Measurements from ENCODE around the gene FOSL2. TPM values are rescaled to one million over a fixed set of nuclear protein-coding genes. Genes with fewer than 3 reads are reported as not detected.
A peak's percentile ranks its signal among the peaks of the same experiment; 100 is the strongest.

FOSL2 gene
- total RNA-seq, 1 donor from 2014 or later, result 10.4 TPM

DNA sequence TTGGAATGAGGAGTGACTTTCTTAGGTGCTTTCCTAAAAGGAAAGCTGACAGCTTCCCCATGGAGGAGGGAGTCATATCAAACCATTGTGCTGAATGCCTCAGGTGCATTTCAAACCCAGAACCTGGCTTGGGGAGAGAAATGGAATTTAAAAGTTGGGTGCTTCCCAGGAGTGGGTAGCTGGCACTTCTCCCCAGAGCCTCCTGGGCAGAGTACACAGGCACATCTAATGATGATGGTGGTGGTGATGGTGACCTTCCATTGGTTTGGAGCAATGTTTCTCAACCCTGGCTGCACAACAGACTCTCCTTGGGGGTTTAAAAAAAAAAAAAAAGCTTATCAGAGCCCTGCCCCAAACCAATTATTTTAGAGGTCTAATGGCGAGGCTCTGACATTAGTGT, 8.3 kb downstream of the FOSL2 start:
- Histone ChIP-seq H3K4me1 (ENCODE audit: control insufficient read depth in 3 of 3, insufficient read depth in 3 of 3, low read length in 3 of 3) (peaks cover 69 to 87% (median 75%) of the 10 kb centered on the region in 3 donors), H3K9me3 (ENCODE audit: control insufficient read depth in 3 of 3, low read length in 3 of 3) (no peaks in the 10 kb centered on the region), H3K4me3 (ENCODE audit: low read length in 3 of 3) (no peak overlapping the region), H3K27ac (ENCODE audit: low read depth, low read length) (peak overlapping the region; percentile 99), H3K27me3 (ENCODE audit: control insufficient read depth in 3 of 3, insufficient read depth in 3 of 3, low read length in 3 of 3) (no peaks in the 10 kb centered on the region), H3K36me3 (ENCODE audit: control insufficient read depth in 3 of 3, insufficient read depth in 3 of 3, low read length in 3 of 3) (peaks cover 30 to 36% (median 30%) of the 10 kb centered on the region in 3 donors), H3K9ac (ENCODE audit: low read depth in 1 of 3, low read length in 3 of 3) (no peak overlapping the region)

DNA sequence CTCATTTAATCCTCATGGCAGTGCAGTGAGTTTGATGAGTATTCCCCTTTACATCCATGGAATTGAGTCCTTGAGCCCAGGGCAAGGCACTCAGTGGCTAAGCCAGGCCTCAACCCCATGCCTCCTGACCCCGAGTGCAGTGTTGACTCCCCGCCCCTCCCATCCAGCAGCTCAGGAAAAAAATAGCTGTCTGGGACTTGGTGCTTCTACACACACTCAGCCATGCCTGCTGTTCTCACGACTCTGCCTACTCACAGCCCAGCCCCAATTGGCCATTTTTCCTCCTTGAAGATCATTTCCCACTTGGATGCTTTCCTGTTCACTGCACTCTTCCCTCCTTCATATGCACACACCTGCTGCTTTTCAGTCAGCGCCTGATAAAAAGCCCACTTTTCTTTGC, 8.8 kb downstream of the FOSL2 start:
- H3K36me3 ChIP-seq (ENCODE audit: control insufficient read depth in 3 of 3, insufficient read depth in 3 of 3, low read length in 3 of 3), result peaks cover 33 to 39% (median 34%) of the 10 kb centered on the region in 3 donors
- no peak overlapping the region for H3K4me3 ChIP-seq (ENCODE audit: low read length in 3 of 3)
- peaks cover 64 to 84% (median 72%) of the 10 kb centered on the region in 3 donors for H3K4me1 ChIP-seq (ENCODE audit: control insufficient read depth in 3 of 3, insufficient read depth in 3 of 3, low read length in 3 of 3)
- no peaks in the 10 kb centered on the region for H3K27me3 ChIP-seq (ENCODE audit: control insufficient read depth in 3 of 3, insufficient read depth in 3 of 3, low read length in 3 of 3)
- no peak overlapping the region for H3K27ac ChIP-seq (ENCODE audit: low read depth, low read length)
- H3K9me3 ChIP-seq (ENCODE audit: control insufficient read depth in 3 of 3, low read length in 3 of 3), result no peaks in the 10 kb centered on the region
- H3K9ac ChIP-seq (ENCODE audit: low read depth in 1 of 3, low read length in 3 of 3), result no peak overlapping the region

DNA sequence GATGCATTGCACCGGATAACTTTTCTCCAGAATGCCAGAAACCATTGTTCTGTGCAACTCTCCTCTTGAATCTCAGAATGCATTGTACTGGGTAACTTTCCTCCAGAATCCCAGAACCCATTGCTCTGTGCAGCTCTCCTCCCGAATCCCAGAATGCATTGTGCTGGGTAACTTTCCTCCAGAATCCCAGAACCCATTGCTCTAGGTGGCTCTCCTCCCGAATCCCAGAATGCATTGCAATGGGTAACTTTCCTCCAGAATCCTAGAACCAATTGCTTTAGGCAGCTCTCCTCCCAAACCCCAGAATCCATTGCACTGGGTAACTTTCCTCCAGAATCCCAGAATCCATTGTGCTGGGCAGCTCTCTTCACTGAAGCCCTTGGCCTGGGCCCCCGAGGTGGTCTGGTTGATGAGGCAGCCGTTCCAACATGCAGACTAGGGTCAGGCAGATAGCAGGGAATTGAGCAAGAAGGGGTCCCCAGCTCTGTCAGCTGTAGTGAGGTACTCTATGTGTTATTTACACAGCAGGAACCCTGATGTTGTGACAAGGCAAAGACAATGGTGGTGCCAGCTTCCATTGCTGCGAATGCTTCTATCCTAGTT, 9.4 kb downstream of the FOSL2 start:
- Histone ChIP-seq H3K9ac (ENCODE audit: low read depth in 1 of 3, low read length in 3 of 3) (peak overlapping the region in 1 of 3 donors; percentile 28), H3K36me3 (ENCODE audit: control insufficient read depth in 3 of 3, insufficient read depth in 3 of 3, low read length in 3 of 3) (peaks cover 39 to 45% (median 40%) of the 10 kb centered on the region in 3 donors), H3K27ac (ENCODE audit: low read depth, low read length) (no peak overlapping the region), H3K9me3 (ENCODE audit: control insufficient read depth in 3 of 3, low read length in 3 of 3) (no peaks in the 10 kb centered on the region), H3K27me3 (ENCODE audit: control insufficient read depth in 3 of 3, insufficient read depth in 3 of 3, low read length in 3 of 3) (no peaks in the 10 kb centered on the region), H3K4me1 (ENCODE audit: control insufficient read depth in 3 of 3, insufficient read depth in 3 of 3, low read length in 3 of 3) (peaks cover 68 to 91% (median 77%) of the 10 kb centered on the region in 3 donors), H3K4me3 (ENCODE audit: low read length in 3 of 3) (no peak overlapping the region)

DNA sequence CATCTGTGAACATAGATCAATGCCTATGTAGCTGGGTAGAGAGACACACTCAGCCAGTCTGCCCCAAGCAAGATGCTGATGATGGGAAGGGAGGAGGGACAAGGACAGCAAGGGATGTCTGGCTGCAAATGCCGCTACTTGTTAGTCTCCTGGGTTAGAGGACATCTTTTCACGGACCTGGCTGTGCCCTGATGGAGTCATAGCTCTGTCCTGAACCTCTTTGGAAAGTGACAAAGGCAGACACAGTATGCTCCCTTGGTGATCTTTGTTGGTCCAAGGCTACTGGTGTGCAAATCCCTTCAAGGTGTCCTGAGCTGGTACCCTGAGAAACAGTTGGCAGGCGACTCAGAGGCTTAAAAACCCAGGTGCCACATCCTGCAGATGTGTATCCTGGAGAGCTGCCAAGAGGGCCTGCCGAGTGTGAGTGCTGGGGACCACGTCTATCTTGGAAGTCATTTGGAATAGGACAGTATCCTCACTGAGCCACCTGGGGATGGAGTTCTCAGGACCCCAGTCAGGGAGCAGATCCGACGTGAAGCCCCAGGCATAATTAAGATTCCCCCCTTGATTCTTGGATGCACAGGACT, 10.8 kb downstream of the FOSL2 start:
- no peak overlapping the region for H3K4me3 ChIP-seq (ENCODE audit: low read length in 3 of 3)
- peaks cover 53 to 59% (median 54%) of the 10 kb centered on the region in 3 donors for H3K36me3 ChIP-seq (ENCODE audit: control insufficient read depth in 3 of 3, insufficient read depth in 3 of 3, low read length in 3 of 3)
- H3K4me1 ChIP-seq (ENCODE audit: control insufficient read depth in 3 of 3, insufficient read depth in 3 of 3, low read length in 3 of 3), result peaks cover 62 to 83% (median 68%) of the 10 kb centered on the region in 3 donors
- peak overlapping the region in 1 of 3 donors; percentile 40 for H3K9ac ChIP-seq (ENCODE audit: low read depth in 1 of 3, low read length in 3 of 3)
- no peaks in the 10 kb centered on the region for H3K9me3 ChIP-seq (ENCODE audit: control insufficient read depth in 3 of 3, low read length in 3 of 3)
- H3K27me3 ChIP-seq (ENCODE audit: control insufficient read depth in 3 of 3, insufficient read depth in 3 of 3, low read length in 3 of 3), result no peaks in the 10 kb centered on the region
- no peak overlapping the region for H3K27ac ChIP-seq (ENCODE audit: low read depth, low read length)

DNA sequence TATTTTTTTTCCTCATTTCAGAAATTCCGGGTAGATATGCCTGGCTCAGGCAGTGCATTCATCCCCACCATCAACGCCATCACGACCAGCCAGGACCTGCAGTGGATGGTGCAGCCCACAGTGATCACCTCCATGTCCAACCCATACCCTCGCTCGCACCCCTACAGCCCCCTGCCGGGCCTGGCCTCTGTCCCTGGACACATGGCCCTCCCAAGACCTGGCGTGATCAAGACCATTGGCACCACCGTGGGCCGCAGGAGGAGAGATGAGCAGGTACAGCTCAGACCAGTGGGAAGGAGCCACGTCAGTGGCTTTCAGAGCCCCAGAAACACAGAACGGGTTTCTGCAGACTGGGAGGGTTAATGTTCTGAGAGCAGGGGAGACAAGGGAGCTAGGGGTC, 11.4 kb downstream of the FOSL2 start:
- peak overlapping the region in 1 of 3 donors; percentile 54 for H3K9ac ChIP-seq (ENCODE audit: low read depth in 1 of 3, low read length in 3 of 3)
- no peaks in the 10 kb centered on the region for H3K9me3 ChIP-seq (ENCODE audit: control insufficient read depth in 3 of 3, low read length in 3 of 3)
- no peaks in the 10 kb centered on the region for H3K27me3 ChIP-seq (ENCODE audit: control insufficient read depth in 3 of 3, insufficient read depth in 3 of 3, low read length in 3 of 3)
- peaks cover 56 to 77% (median 62%) of the 10 kb centered on the region in 3 donors for H3K4me1 ChIP-seq (ENCODE audit: control insufficient read depth in 3 of 3, insufficient read depth in 3 of 3, low read length in 3 of 3)
- H3K36me3 ChIP-seq (ENCODE audit: control insufficient read depth in 3 of 3, insufficient read depth in 3 of 3, low read length in 3 of 3), result peaks cover 60 to 65% (median 61%) of the 10 kb centered on the region in 3 donors
- H3K4me3 ChIP-seq (ENCODE audit: low read length in 3 of 3), result no peak overlapping the region
- H3K27ac ChIP-seq (ENCODE audit: low read depth, low read length), result peak overlapping the region; percentile 13

DNA sequence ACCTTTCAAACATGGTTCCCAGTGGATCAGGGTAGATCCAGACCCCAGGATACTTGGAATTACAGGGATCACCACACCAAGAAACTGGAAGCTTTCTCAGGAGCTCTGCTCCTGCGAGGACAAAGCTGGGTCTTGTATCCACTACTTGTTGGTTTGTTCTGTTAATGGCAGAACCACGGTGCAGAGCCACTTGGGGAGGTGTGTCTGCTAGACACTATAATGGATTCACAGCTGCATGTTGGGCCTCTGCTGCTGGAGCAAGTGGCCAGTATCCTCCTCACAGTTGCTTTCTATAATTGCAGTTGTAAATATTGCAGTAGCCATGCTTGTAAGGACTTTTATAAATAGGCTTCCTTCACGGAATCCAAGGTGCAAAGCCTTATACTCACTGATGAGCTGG, 12.9 kb downstream of the FOSL2 start:
- H3K4me1 ChIP-seq (ENCODE audit: control insufficient read depth in 3 of 3, insufficient read depth in 3 of 3, low read length in 3 of 3), result peaks cover 42 to 62% (median 47%) of the 10 kb centered on the region in 3 donors
- no peaks in the 10 kb centered on the region for H3K9me3 ChIP-seq (ENCODE audit: control insufficient read depth in 3 of 3, low read length in 3 of 3)
- no peak overlapping the region for H3K27ac ChIP-seq (ENCODE audit: low read depth, low read length)
- H3K36me3 ChIP-seq (ENCODE audit: control insufficient read depth in 3 of 3, insufficient read depth in 3 of 3, low read length in 3 of 3), result peaks cover 72 to 77% (median 72%) of the 10 kb centered on the region in 3 donors
- H3K4me3 ChIP-seq (ENCODE audit: low read length in 3 of 3), result no peak overlapping the region
- no peak overlapping the region for H3K9ac ChIP-seq (ENCODE audit: low read depth in 1 of 3, low read length in 3 of 3)
- H3K27me3 ChIP-seq (ENCODE audit: control insufficient read depth in 3 of 3, insufficient read depth in 3 of 3, low read length in 3 of 3), result no peaks in the 10 kb centered on the region

DNA sequence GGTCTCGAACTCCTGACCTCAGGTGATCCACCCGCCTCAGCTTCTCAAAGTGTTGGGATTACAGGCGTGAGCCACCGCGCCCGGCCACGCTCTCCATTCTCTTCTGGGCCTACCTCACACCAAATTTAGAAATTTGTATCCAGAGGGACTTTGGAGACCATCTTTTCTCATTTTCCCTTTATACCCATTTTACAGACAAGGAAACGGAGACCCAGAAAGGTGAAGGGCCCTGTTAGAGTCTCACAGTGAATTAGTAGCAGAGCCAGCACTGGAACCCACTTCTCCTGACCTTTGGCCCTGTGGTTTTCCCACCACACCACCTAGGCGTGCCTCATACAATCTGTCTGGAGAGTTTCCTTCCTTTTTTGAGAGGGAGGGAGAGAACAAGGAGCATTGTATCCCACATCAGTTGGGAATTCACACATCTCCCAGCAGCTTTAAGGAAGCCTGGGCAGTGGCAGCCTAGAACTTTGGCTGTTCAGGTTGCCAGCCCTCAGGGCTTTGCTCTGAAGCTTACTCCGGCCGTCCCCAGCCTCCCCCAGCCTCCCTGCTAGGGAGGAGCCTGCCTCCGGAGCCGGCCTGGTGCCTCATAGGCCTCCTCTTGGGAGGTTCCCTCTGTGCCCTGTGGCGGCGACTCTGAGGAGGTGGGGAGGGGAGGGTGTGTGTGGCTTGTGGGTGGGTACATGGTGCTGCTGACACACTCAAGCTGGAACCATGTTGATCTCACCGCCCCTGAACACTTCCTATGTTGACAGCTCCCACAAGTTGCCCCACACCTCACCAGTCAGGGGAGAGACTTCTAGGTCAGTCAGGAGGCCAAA, 13.8 kb downstream of the FOSL2 start:
- no peaks in the 10 kb centered on the region for H3K9me3 ChIP-seq (ENCODE audit: control insufficient read depth in 3 of 3, low read length in 3 of 3)
- H3K9ac ChIP-seq (ENCODE audit: low read depth in 1 of 3, low read length in 3 of 3), result peak overlapping the region in 1 of 3 donors; percentile 40
- H3K4me3 ChIP-seq (ENCODE audit: low read length in 3 of 3), result no peak overlapping the region
- no peaks in the 10 kb centered on the region for H3K27me3 ChIP-seq (ENCODE audit: control insufficient read depth in 3 of 3, insufficient read depth in 3 of 3, low read length in 3 of 3)
- peaks cover 33 to 53% (median 38%) of the 10 kb centered on the region in 3 donors for H3K4me1 ChIP-seq (ENCODE audit: control insufficient read depth in 3 of 3, insufficient read depth in 3 of 3, low read length in 3 of 3)
- peaks cover 80 to 81% (median 80%) of the 10 kb centered on the region in 3 donors for H3K36me3 ChIP-seq (ENCODE audit: control insufficient read depth in 3 of 3, insufficient read depth in 3 of 3, low read length in 3 of 3)
- peak overlapping the region; percentile 57 for H3K27ac ChIP-seq (ENCODE audit: low read depth, low read length)

DNA sequence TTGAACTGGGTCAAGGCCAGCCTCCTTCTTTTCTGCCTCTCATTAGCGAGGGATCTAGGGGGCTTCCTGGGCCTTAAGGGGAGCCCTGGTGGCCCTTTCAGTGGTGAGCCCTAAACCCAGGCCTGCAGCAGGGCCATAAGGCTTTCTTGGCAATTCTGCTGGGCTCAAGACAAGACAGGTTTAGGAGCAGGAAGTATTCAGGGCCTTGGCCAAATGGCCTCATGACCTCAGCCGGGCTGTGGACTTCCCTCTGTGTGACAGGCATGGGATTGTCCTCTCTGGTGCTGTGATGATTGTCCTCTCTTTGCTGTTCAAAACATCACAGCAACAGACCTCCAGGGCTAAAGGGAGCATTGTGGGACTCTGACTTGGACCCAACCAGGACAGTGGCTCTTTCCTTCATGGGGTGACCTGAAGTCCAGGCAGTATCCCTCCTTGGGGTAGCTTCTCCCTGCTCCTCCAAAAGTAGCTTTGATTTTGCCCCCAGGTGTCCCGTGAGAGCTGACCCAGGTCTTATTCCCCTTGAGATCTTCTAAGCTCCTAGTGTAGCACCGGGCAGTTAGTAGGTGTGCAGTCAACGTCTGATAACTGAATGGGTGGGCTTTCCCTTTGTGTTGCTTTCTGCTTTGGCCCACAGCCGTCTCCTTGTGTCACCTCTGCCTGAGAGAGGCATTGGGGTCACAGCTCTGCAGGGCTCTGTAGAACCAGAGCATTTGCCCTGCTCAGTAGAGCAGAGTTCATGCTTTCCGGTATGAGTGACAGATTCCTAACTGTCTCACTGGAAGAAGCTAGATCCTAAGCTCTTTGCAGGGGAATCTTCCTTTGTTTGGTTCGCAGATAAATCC, 14.7 kb downstream of the FOSL2 start:
- Histone ChIP-seq H3K9me3 (ENCODE audit: control insufficient read depth in 3 of 3, low read length in 3 of 3) (no peaks in the 10 kb centered on the region), H3K4me3 (ENCODE audit: low read length in 3 of 3) (no peak overlapping the region), H3K36me3 (ENCODE audit: control insufficient read depth in 3 of 3, insufficient read depth in 3 of 3, low read length in 3 of 3) (peaks cover 82 to 88% (median 87%) of the 10 kb centered on the region in 3 donors), H3K27me3 (ENCODE audit: control insufficient read depth in 3 of 3, insufficient read depth in 3 of 3, low read length in 3 of 3) (no peaks in the 10 kb centered on the region), H3K9ac (ENCODE audit: low read depth in 1 of 3, low read length in 3 of 3) (peak overlapping the region in 1 of 3 donors; percentile 25), H3K27ac (ENCODE audit: low read depth, low read length) (peak overlapping the region; percentile 57), H3K4me1 (ENCODE audit: control insufficient read depth in 3 of 3, insufficient read depth in 3 of 3, low read length in 3 of 3) (peaks cover 27 to 49% (median 32%) of the 10 kb centered on the region in 3 donors)

DNA sequence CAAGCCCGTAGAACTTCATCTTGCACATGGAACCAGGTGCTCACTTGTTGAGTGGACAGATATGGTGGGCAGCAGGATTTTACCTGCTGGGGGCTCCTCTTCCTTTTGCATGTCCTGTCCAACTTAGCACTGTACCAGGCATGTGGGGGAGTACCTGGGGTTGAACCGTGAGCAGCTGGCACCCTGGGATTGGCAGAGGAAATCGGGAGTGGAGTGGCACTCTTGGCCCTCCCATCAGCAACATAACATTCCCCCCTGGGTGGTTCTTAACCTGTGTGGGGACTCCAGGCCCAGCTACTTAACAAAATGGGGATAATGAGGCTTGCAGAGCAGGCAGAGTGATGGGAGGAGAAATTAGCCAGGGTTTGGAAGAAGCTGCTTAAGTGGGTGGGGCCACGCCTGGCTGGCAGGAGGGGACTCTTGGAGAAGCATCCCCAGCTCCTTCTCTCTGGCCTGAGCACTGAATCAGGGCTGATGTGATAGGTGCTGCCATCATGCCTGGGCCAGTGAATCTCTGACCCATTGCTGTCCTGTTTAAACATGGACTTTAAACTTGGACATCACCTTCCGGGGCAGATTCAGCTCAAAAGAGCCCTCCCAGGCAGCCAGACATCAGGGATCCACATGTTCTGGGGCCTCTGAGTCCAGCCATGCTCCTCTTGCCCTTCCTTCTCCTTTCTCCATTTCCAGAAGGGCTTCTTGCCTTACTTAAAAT, 15.5 kb downstream of the FOSL2 start:
- no peak overlapping the region for H3K9ac ChIP-seq (ENCODE audit: low read depth in 1 of 3, low read length in 3 of 3)
- no peaks in the 10 kb centered on the region for H3K9me3 ChIP-seq (ENCODE audit: control insufficient read depth in 3 of 3, low read length in 3 of 3)
- H3K27ac ChIP-seq (ENCODE audit: low read depth, low read length), result peak overlapping the region; percentile 57

More for the DNA sequence above, 15.5 kb downstream of the FOSL2 start:
- Histone ChIP-seq H3K27me3 (ENCODE audit: control insufficient read depth in 3 of 3, insufficient read depth in 3 of 3, low read length in 3 of 3) (no peaks in the 10 kb centered on the region), H3K4me3 (ENCODE audit: low read length in 3 of 3) (no peak overlapping the region), H3K36me3 (ENCODE audit: control insufficient read depth in 3 of 3, insufficient read depth in 3 of 3, low read length in 3 of 3) (peaks cover 90 to 94% (median 94%) of the 10 kb centered on the region in 3 donors), H3K4me1 (ENCODE audit: control insufficient read depth in 3 of 3, insufficient read depth in 3 of 3, low read length in 3 of 3) (peaks cover 31 to 49% (median 33%) of the 10 kb centered on the region in 3 donors)
